HepG2 (cell line): ENCODE results near the gene CTNNA3. TPM values are rescaled to one million over a fixed set of nuclear protein-coding genes. Genes with fewer than 3 reads are reported as not detected.

Experiments used
- ATAC-seq: fragments of 200-7000 bp; cut with Tn5 transposase; 3 replicates; pipeline ENCODE4 v1.9.1; 2020; ENCODE audit warnings: mild to moderate bottlenecking, moderate library complexity
- BruUV-seq: library from RNA; stranded (reverse); fragments of 400-500 nt; replicated peaks from 2 replicates; lab custom pipeline; 2021; lab: Mats Ljungman, UMichigan
- CTCF ChIA-PET: fragments of 300-600 bp; formaldehyde crosslinking; extraction: SDS; loops from one replicate; lab custom pipeline; 2021; ENCODE audit warnings: low total read pairs, inconsistent platforms, low intra/inter-chr PET ratio; lab: Yijun Ruan, JAX
- POLR2A ChIA-PET: fragments of 350-600 bp; sonication (Branson Sonifier 250); formaldehyde crosslinking; loops from one replicate; lab custom pipeline; 2020; ENCODE audit warnings: antibody characterized with exemption, inconsistent platforms; lab: Yijun Ruan, JAX
- DNase-seq: peaks from one replicate; pipeline ENCODE4 v3.0.0-alpha.2; 2015; ENCODE audit warnings: low spot score
- FAIRE-seq: peaks from 3 replicates; lab custom pipeline; 2011; peaks lifted over from hg19 to GRCh38; lab: Jason Lieb, UNC
- H2AFZ ChIP-seq: one replicate; pipeline ENCODE4 v1.6.1; 2011; ENCODE audit warnings: low read length, inconsistent platforms
- H3K27ac ChIP-seq: fragments of 300-600 bp; 3 replicates; pipeline ENCODE4 v1.8.0; 2011; ENCODE audit warnings: mixed run types, mild to moderate bottlenecking, mixed read lengths, low read length, inconsistent platforms; ENCODE audit not compliant: insufficient read depth; ENCODE audit errors: extremely low read length
- H3K27me3 ChIP-seq, 2 experiments: fragments of 200-600 bp in 1 of 2; 2 replicates in 1 of 2; 3 replicates in 1 of 2; pipeline versions ENCODE4 v1.6.0 to v1.8.0; 2011; ENCODE audit warnings: low read length in 2 of 2, mild to moderate bottlenecking in 2 of 2, moderate library complexity in 2 of 2, inconsistent platforms in 1 of 2; ENCODE audit not compliant: insufficient read depth in 2 of 2, control insufficient read depth in 1 of 2
- H3K36me3 ChIP-seq, 2 experiments: fragments of 200-600 bp in 1 of 2; replicated peaks in 1 of 2; 2 replicates in 1 of 2; 3 replicates in 1 of 2; pipeline versions ENCODE4 v1.5.1 to v1.8.0; 2011; ENCODE audit warnings: low read length in 2 of 2, inconsistent platforms in 1 of 2; ENCODE audit not compliant: insufficient read depth in 2 of 2, control insufficient read depth in 1 of 2
- H3K4me1 ChIP-seq: 2 replicates; pipeline ENCODE4 v1.5.1; 2012; ENCODE audit warnings: low read length, inconsistent platforms; ENCODE audit not compliant: insufficient read depth
- H3K4me2 ChIP-seq: 2 replicates; pipeline ENCODE4 v1.6.0; 2011; ENCODE audit warnings: low read depth, low read length, inconsistent platforms
- H3K4me3 ChIP-seq, 3 experiments: fragments of 200-600 bp in 1 of 3; sonication (generic), shearing (Covaris generic) in 1 of 3; replicated peaks in 1 of 3; 2 replicates each; pipeline ENCODE4 v1.5.1; 2011 to 2016; ENCODE audit warnings: low read length in 3 of 3, inconsistent platforms in 2 of 3, low read depth in 2 of 3, mild to moderate bottlenecking in 2 of 3, control low read depth in 1 of 3, mixed read lengths in 1 of 3; ENCODE audit not compliant: insufficient read depth in 1 of 3
- H3K79me2 ChIP-seq: one replicate; pipeline ENCODE4 v1.6.1; 2011; ENCODE audit warnings: low read length, inconsistent platforms; ENCODE audit not compliant: insufficient read depth
- H3K9ac ChIP-seq: 2 replicates; pipeline ENCODE4 v1.6.0; 2011; ENCODE audit warnings: mild to moderate bottlenecking, low read depth, low read length, inconsistent platforms; ENCODE audit not compliant: insufficient read depth
- H3K9me3 ChIP-seq: 2 replicates; pipeline ENCODE4 v1.5.1; 2012; ENCODE audit warnings: mild to moderate bottlenecking, low read length
- H4K20me1 ChIP-seq: 2 replicates; pipeline ENCODE4 v1.6.0; 2011; ENCODE audit warnings: inconsistent platforms, mild to moderate bottlenecking, low read length, moderate library complexity; ENCODE audit not compliant: insufficient read depth
- ATRX ChIP-seq: sonication (generic); formaldehyde crosslinking; IDR thresholded peaks from 2 replicates; pipeline ENCODE4 v1.4.0; 2020; ENCODE audit warnings: missing genetic modification reagents, borderline replicate concordance
- FOSL2 ChIP-seq: sonication (generic); formaldehyde crosslinking; IDR thresholded peaks from 2 replicates; pipeline ENCODE4 v1.4.0; 2020; ENCODE audit warnings: missing genetic modification reagents
- GATA4 ChIP-seq: sonication (generic); IDR thresholded peaks from 2 replicates; pipeline ENCODE4 v1.6.1; 2016; ENCODE audit warnings: antibody characterized with exemption, low read depth, borderline replicate concordance
- KLF13 ChIP-seq: sonication (generic); formaldehyde crosslinking; IDR thresholded peaks from 2 replicates; pipeline ENCODE4 v1.4.0; 2020; ENCODE audit warnings: mild to moderate bottlenecking, missing genetic modification reagents
- MED13 ChIP-seq: sonication (generic); formaldehyde crosslinking; IDR thresholded peaks from 2 replicates; pipeline ENCODE4 v1.5.0; 2020; ENCODE audit warnings: missing genetic modification reagents
- MIXL1 ChIP-seq: IDR thresholded peaks from 2 replicates; pipeline ENCODE4 v1.6.1; 2016
- NFKBIZ ChIP-seq: IDR thresholded peaks from 2 replicates; pipeline ENCODE4 v1.6.1; 2018; ENCODE audit warnings: missing genetic modification reagents, missing compliant biosample characterization
- TCF7 ChIP-seq: sonication (generic); IDR thresholded peaks from 2 replicates; pipeline ENCODE4 v1.6.1; 2016; ENCODE audit warnings: antibody characterized with exemption, low read depth
- YY1 ChIP-seq: IDR thresholded peaks from 2 replicates; pipeline ENCODE4 v1.6.1; 2011; ENCODE audit warnings: low read length, low read depth, moderate library complexity, mild to moderate bottlenecking; ENCODE audit not compliant: insufficient read depth, insufficient replicate concordance
- ZMAT3 ChIP-seq: sonication (generic); formaldehyde crosslinking; conservative IDR thresholded peaks from 2 replicates; pipeline ENCODE4 v1.7.0; 2021; ENCODE audit warnings: missing genetic modification reagents
- ZNF160 ChIP-seq: sonication (generic); formaldehyde crosslinking; IDR thresholded peaks from 2 replicates; pipeline ENCODE4 v1.8.0; 2022; ENCODE audit warnings: mild to moderate bottlenecking, inconsistent platforms, missing genetic modification reagents
- ZNF468 ChIP-seq: sonication (generic); formaldehyde crosslinking; IDR thresholded peaks from 2 replicates; pipeline ENCODE4 v1.8.0; 2022; ENCODE audit warnings: mild to moderate bottlenecking, moderate library complexity, missing genetic modification reagents
- ZNF629 ChIP-seq: sonication (generic); formaldehyde crosslinking; conservative IDR thresholded peaks from 2 replicates; pipeline ENCODE4 v1.5.0; 2020; ENCODE audit warnings: missing genetic modification reagents
- WGBS: methylation state at CpG from one replicate; pipeline ENCODE4 v1.1.6; 2017; ENCODE audit warnings: low lambda C conversion rate; 5-methylcytosine and 5-hydroxymethylcytosine counted together
- in situ Hi-C: cut with HindIII; loops from 2 replicates; pipeline ENCODE4 v1.10.0; 2017; ENCODE audit warnings: low pct_unique_long_range_greater_than_20kb; ENCODE audit not compliant: extremely low pct_ligation_motif_present
- intact Hi-C: fragments of 100-400 bp; cut with micrococcal nuclease; formaldehyde crosslinking; loops from one replicate; pipeline ENCODE4 v1.10.0; 2022; ENCODE audit not compliant: unreplicated experiment
- polyA plus RNA-seq, 8 experiments: library from polyadenylated mRNA; depleted of rRNA in 3 of 8; stranded (reverse) in 7 of 8; unstranded in 1 of 8; fragments of >200 nt; fragmentation: Illumina TruSeq in 4 of 8; extraction: Trizol in 4 of 8; gene quantifications; 2 replicates each; pipeline versions ENCODE4 v1.2.1 to v1.2.3, GENCODE V29; 2011 to 2016; ENCODE audit warnings: low read depth in 4 of 8, missing spikeins in 1 of 8, mixed read lengths in 1 of 8; ENCODE audit not compliant: insufficient read depth in 1 of 8
- total RNA-seq, 5 experiments: library from RNA; depleted of rRNA; stranded (reverse); fragments of >200 nt; fragmentation: Illumina TruSeq; extraction: Trizol; gene quantifications; 2 replicates each; pipeline ENCODE4 v1.2.3, GENCODE V29; 2016; ENCODE audit warnings: low read depth in 1 of 5
- TF ChIP-seq, protein P1 (sequence below): IDR thresholded peaks from 2 replicates; pipeline ENCODE4 v1.6.1; 2016; ENCODE audit warnings: low read depth, control low read depth
- TF ChIP-seq, protein P2 (sequence below): sonication (generic); formaldehyde crosslinking; IDR thresholded peaks from 2 replicates; pipeline ENCODE4 v1.9.0; 2022; ENCODE audit warnings: missing genetic modification reagents, mild to moderate bottlenecking, borderline replicate concordance

CTNNA3 gene
- total and polyA plus RNA-seq, 2 of the 13 experiments (the other 11 are each of a cell fraction or from before 2014, with no cell fraction given): not detected

DNA sequence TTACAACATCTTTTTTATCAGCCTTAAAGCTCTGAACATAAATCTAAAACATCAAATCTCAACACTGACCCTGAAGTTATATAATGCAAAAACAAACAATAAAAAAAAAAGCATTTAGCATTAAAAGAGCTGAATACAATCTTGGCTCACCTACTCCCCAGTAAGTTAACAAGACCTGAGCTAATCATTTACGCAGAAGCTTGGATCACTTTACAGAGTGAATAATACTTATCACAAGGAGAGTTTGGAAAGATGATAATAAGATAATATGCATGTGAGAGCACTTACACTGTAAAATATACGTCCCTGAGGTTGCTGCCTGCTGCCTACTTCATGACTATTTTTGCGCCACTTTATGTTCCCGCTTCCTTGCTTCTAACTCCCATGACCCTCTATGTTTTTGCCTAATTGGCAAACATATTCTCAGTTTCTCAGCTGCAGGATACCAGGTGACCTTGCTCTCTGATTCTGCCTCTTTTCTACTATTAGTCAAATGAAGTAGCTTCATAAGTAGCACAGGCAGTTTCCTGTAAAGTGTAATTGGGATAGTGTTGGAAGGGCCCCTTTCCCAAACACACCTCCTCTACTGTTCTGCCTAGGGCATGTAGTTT lies 436.6 kb downstream of the CTNNA3 start:
- H2AFZ ChIP-seq: no peak overlapping the region
- H4K20me1 ChIP-seq: no peaks in the 10 kb centered on the region
- in situ Hi-C loops: no loop called here
- no TSS peak for BruUV-seq
- ChIA-PET POLR2A (no interaction called here), CTCF (no interaction called here)
- ATAC-seq: no peak
- no peaks in the 10 kb centered on the region for H3K27me3 ChIP-seq
- H3K4me3 ChIP-seq: no peak overlapping the region
- WGBS: 17% methylated on average over 4 of the region's 4 CpGs
- TF ChIP-seq ZNF160 (no peak), KLF13 (no peak), FOSL2 (CRISPR knock-in tag) (no peak), YY1 (no peak), GATA4 (no peak), ZNF468 (CRISPR knock-in tag) (no peak), ATRX (CRISPR knock-in tag) (no peak), ZNF629 (CRISPR knock-in tag) (no peak), TCF7 (no peak), NFKBIZ (CRISPR knock-in tag) (no peak), ZMAT3 (no peak), MED13 (CRISPR knock-in tag) (no peak), MIXL1 (no peak)
- TF ChIP-seq, protein P1, sequence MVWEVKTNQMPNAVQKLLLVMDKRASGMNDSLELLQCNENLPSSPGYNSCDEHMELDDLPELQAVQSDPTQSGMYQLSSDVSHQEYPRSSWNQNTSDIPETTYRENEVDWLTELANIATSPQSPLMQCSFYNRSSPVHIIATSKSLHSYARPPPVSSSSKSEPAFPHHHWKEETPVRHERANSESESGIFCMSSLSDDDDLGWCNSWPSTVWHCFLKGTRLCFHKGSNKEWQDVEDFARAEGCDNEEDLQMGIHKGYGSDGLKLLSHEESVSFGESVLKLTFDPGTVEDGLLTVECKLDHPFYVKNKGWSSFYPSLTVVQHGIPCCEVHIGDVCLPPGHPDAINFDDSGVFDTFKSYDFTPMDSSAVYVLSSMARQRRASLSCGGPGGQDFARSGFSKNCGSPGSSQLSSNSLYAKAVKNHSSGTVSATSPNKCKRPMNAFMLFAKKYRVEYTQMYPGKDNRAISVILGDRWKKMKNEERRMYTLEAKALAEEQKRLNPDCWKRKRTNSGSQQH (CRISPR knock-in tag): no peak
- TF ChIP-seq, protein P2, sequence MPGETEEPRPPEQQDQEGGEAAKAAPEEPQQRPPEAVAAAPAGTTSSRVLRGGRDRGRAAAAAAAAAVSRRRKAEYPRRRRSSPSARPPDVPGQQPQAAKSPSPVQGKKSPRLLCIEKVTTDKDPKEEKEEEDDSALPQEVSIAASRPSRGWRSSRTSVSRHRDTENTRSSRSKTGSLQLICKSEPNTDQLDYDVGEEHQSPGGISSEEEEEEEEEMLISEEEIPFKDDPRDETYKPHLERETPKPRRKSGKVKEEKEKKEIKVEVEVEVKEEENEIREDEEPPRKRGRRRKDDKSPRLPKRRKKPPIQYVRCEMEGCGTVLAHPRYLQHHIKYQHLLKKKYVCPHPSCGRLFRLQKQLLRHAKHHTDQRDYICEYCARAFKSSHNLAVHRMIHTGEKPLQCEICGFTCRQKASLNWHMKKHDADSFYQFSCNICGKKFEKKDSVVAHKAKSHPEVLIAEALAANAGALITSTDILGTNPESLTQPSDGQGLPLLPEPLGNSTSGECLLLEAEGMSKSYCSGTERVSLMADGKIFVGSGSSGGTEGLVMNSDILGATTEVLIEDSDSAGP (CRISPR knock-in tag): no peak
- TF ChIP-seq, all 625 proteins: peak for 0
- H3K36me3 ChIP-seq: no peaks in the 10 kb centered on the region
- intact Hi-C loops: no loop called here
- H3K9ac ChIP-seq: no peak overlapping the region
- H3K9me3 ChIP-seq: no peaks in the 10 kb centered on the region
- H3K4me1 ChIP-seq: peaks cover 7% of the 10 kb centered on the region; the same call in 1 of the 2 replicates
- no peak overlapping the region for H3K27ac ChIP-seq
- no peak overlapping the region for H3K4me2 ChIP-seq
- FAIRE-seq: no peak
- H3K79me2 ChIP-seq: no peaks in the 10 kb centered on the region
- no peak for DNase-seq
